ENCODE results near the gene APBA1. TPM values are rescaled to one million over a fixed set of nuclear protein-coding genes. Genes with fewer than 3 reads are reported as not detected.

Gene APBA1
- total and polyA plus RNA-seq, 5 donors from 2014 or later: 0.20 TPM; not detected in 4

DNA sequence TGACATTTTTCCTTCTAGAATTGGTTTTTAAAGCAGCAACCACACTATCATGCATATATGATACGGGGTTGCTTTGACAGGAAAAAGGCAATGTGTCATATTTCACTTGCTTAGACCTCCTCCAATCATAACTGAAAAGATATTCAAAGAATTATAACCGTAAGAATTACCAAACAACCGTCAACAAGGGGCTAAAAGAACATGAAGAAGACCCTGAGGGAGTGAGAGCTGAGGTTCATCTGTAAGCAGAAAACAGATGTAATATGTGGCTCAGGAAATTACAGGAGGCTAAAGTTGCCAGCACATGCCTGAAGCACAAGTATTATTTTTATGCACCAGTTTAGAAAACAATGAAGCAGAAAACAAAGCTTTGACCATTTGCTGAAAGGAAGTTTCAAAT is 78.9 kb downstream of the APBA1 start:
- Histone ChIP-seq H3K4me1 (ENCODE audit: control insufficient read depth, insufficient read depth, low read length, poor library complexity, severe bottlenecking) (no peaks in the 10 kb centered on the region), H3K4me3 (ENCODE audit: low read depth, low read length) (no peak overlapping the region), H3K27ac (ENCODE audit: insufficient read depth, low read length, poor library complexity, severe bottlenecking) (no peak overlapping the region), H3K27me3 (ENCODE audit: control insufficient read depth, insufficient read depth, low read length) (no peaks in the 10 kb centered on the region), H3K9me3 (ENCODE audit: control insufficient read depth in 2 of 2, low read length in 2 of 2) (no peaks in the 10 kb centered on the region), H3K36me3 (ENCODE audit: control insufficient read depth, insufficient read depth, low read length) (no peaks in the 10 kb centered on the region)
- no peaks in the 10 kb centered on the region for H3K36me3 Mint-ChIP-seq
- peaks cover 0 to 5% (median 0%) of the 10 kb centered on the region in 7 donors for H3K9me3 Mint-ChIP-seq
- DNase-seq (no peak), ATAC-seq (ENCODE audit: low read depth in 2 of 2) (no peak)
- peaks cover 14% of the 10 kb centered on the region for H3K27me3 Mint-ChIP-seq
- no peak overlapping the region for H3K4me3 Mint-ChIP-seq
- no peak overlapping the region for H3K27ac Mint-ChIP-seq
- no peaks in the 10 kb centered on the region for H3K4me1 Mint-ChIP-seq

DNA sequence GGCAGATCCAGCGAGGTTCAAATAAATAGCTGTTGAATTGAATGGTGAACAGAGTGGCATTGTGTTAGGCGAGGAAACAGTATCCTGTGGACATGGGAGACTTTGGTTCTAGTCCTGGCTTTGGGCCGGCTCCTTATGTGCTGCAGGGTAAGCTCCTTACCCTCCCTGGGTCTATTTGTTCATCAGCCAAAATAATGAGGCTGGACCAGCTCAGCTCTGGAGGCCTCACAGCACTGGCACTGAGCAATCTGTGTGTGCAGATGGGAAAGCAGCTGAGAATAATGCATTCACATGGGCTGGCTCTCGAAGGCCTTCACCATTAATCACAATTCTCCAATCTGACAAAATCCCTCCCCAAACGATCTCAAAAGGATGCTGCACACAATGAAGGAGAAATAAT is 81.9 kb downstream of the APBA1 start:
- DNase-seq: no peak
- Mint-ChIP-seq H3K4me3 (no peak overlapping the region), H3K9me3 (peaks cover 0 to 5% (median 0%) of the 10 kb centered on the region in 7 donors), H3K27me3 (peaks cover 27% of the 10 kb centered on the region), H3K4me1 (no peaks in the 10 kb centered on the region), H3K27ac (no peak overlapping the region), H3K36me3 (no peaks in the 10 kb centered on the region)
- Histone ChIP-seq H3K36me3 (ENCODE audit: control insufficient read depth, insufficient read depth, low read length) (no peaks in the 10 kb centered on the region), H3K27me3 (ENCODE audit: control insufficient read depth, insufficient read depth, low read length) (no peaks in the 10 kb centered on the region), H3K4me3 (ENCODE audit: low read depth, low read length) (no peak overlapping the region), H3K9me3 (ENCODE audit: control insufficient read depth in 2 of 2, low read length in 2 of 2) (no peaks in the 10 kb centered on the region), H3K4me1 (ENCODE audit: control insufficient read depth, insufficient read depth, low read length, poor library complexity, severe bottlenecking) (no peaks in the 10 kb centered on the region), H3K27ac (ENCODE audit: insufficient read depth, low read length, poor library complexity, severe bottlenecking) (no peak overlapping the region)
- ATAC-seq (ENCODE audit: low read depth in 2 of 2): no peak

DNA sequence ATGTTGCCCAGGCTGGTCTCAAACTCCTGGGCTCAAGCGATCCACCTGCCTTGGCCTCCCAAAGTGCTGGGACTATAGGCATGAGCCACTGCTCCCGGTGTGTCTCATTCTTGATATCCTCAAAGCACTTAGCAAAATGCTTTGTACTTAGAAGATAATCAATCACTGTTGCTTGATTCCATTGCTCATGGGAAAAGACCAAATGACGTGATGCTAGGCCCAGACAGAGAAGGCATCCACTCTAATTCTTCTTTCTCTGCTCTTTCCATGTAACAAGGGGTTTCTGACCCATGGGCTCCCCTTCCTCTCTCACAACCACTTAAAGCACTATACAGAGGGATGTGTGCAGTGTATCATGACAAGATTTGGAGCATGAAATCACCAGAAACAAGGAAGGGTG is 83.0 kb downstream of the APBA1 start:
- DNase-seq (no peak), ATAC-seq (ENCODE audit: low read depth in 2 of 2) (no peak)
- Histone ChIP-seq H3K4me3 (ENCODE audit: low read depth, low read length) (no peak overlapping the region), H3K9me3 (ENCODE audit: control insufficient read depth in 2 of 2, low read length in 2 of 2) (no peaks in the 10 kb centered on the region), H3K27me3 (ENCODE audit: control insufficient read depth, insufficient read depth, low read length) (no peaks in the 10 kb centered on the region), H3K4me1 (ENCODE audit: control insufficient read depth, insufficient read depth, low read length, poor library complexity, severe bottlenecking) (no peaks in the 10 kb centered on the region), H3K27ac (ENCODE audit: insufficient read depth, low read length, poor library complexity, severe bottlenecking) (no peak overlapping the region), H3K36me3 (ENCODE audit: control insufficient read depth, insufficient read depth, low read length) (no peaks in the 10 kb centered on the region)
- Mint-ChIP-seq H3K27ac (no peak overlapping the region), H3K9me3 (peaks cover 0 to 5% (median 0%) of the 10 kb centered on the region in 7 donors), H3K4me3 (no peak overlapping the region), H3K27me3 (peaks cover 28% of the 10 kb centered on the region), H3K4me1 (no peaks in the 10 kb centered on the region), H3K36me3 (no peaks in the 10 kb centered on the region)

DNA sequence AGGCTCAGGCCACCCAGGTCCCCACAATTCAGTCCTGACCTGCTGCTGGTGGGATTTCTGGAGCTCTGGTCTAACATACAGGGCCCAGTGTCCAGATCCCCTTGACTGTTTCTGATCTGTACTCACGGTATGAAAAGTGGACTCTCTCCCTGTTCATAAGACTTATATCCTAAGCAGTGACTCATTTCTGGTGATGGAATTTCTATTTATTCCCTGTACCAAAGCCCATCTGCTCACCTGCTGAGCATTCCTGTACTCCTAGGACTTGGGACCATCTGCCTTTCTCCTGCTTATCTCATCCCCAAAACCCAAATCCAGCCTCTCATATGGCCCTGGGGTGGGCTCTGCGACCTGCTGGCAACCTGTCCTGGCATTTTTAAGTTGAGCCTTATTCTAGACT is 86.6 kb downstream of the APBA1 start:
- H3K27ac Mint-ChIP-seq: no peak overlapping the region
- no peak for DNase-seq
- H3K9me3 Mint-ChIP-seq: no peaks in the 10 kb centered on the region
- Histone ChIP-seq H3K4me3 (ENCODE audit: low read depth, low read length) (no peak overlapping the region), H3K36me3 (ENCODE audit: control insufficient read depth, insufficient read depth, low read length) (no peaks in the 10 kb centered on the region), H3K27me3 (ENCODE audit: control insufficient read depth, insufficient read depth, low read length) (no peaks in the 10 kb centered on the region), H3K4me1 (ENCODE audit: control insufficient read depth, insufficient read depth, low read length, poor library complexity, severe bottlenecking) (no peaks in the 10 kb centered on the region), H3K27ac (ENCODE audit: insufficient read depth, low read length, poor library complexity, severe bottlenecking) (no peak overlapping the region), H3K9me3 (ENCODE audit: control insufficient read depth in 2 of 2, low read length in 2 of 2) (no peaks in the 10 kb centered on the region)
- no peaks in the 10 kb centered on the region for H3K36me3 Mint-ChIP-seq
- H3K4me3 Mint-ChIP-seq: no peak overlapping the region
- no peaks in the 10 kb centered on the region for H3K4me1 Mint-ChIP-seq
- no peak for ATAC-seq (ENCODE audit: low read depth in 2 of 2)
- peaks cover 18% of the 10 kb centered on the region for H3K27me3 Mint-ChIP-seq

DNA sequence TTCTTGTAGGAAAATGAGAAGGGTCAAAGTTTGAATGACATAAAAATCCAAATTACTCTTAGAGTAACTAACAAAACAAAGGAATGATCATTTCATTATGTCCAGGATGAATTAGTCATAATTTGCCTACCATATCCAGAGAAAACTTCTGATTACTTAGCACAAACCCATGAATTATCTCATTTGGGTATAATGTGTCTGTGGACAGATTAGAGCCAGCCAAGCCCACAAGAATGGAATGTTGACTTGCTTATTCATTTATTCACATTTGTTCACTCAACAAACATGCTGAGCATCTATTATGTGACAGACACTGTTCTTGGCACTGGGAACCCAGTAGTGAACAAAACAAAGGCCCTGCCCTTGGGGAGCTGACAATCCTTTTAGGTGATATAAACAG is 87.4 kb downstream of the APBA1 start:
- H3K9me3 ChIP-seq (ENCODE audit: control insufficient read depth in 2 of 2, low read length in 2 of 2): no peaks in the 10 kb centered on the region
- Mint-ChIP-seq H3K4me3 (no peak overlapping the region), H3K36me3 (no peaks in the 10 kb centered on the region), H3K4me1 (no peaks in the 10 kb centered on the region), H3K9me3 (no peaks in the 10 kb centered on the region), H3K27ac (no peak overlapping the region), H3K27me3 (peaks cover 18% of the 10 kb centered on the region)
- no peaks in the 10 kb centered on the region for H3K27me3 ChIP-seq (ENCODE audit: control insufficient read depth, insufficient read depth, low read length)
- DNase-seq: no peak
- no peak overlapping the region for H3K4me3 ChIP-seq (ENCODE audit: low read depth, low read length)
- H3K4me1 ChIP-seq (ENCODE audit: control insufficient read depth, insufficient read depth, low read length, poor library complexity, severe bottlenecking): no peaks in the 10 kb centered on the region
- no peak overlapping the region for H3K27ac ChIP-seq (ENCODE audit: insufficient read depth, low read length, poor library complexity, severe bottlenecking)
- no peaks in the 10 kb centered on the region for H3K36me3 ChIP-seq (ENCODE audit: control insufficient read depth, insufficient read depth, low read length)
- ATAC-seq (ENCODE audit: low read depth in 2 of 2): no peak

DNA sequence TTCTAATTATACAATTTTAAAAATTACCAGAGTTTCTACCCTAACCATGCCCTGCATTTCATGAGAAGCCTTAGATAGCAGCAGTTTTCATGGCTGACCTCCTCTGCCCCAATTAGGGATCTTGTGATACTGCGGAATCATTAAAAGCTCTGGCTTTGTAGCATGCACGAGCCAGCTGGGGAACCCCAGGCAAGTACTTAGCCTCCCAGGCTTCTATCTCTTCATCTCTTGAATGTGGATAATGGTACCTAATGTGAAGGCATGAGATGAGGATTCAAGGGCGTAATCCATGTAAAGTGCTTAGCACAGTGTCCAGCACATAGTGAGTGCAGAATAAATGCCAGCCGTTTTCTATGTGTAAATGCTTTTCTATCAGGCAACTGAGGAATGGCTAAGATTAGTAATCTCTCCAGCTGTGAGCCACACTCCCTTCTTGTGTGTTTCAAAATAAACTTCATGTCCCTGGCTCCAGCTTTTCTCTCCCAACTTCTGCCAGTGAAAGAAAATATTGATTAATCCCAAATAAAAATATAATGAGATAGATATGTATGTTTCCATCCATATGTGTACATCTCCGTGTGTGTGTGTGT is 88.4 kb downstream of the APBA1 start:
- Mint-ChIP-seq H3K27ac (no peak overlapping the region), H3K27me3 (peaks cover 22% of the 10 kb centered on the region), H3K9me3 (no peaks in the 10 kb centered on the region), H3K36me3 (no peaks in the 10 kb centered on the region), H3K4me3 (no peak overlapping the region), H3K4me1 (no peaks in the 10 kb centered on the region)
- Histone ChIP-seq H3K9me3 (ENCODE audit: control insufficient read depth in 2 of 2, low read length in 2 of 2) (no peaks in the 10 kb centered on the region), H3K4me3 (ENCODE audit: low read depth, low read length) (no peak overlapping the region), H3K4me1 (ENCODE audit: control insufficient read depth, insufficient read depth, low read length, poor library complexity, severe bottlenecking) (no peaks in the 10 kb centered on the region), H3K36me3 (ENCODE audit: control insufficient read depth, insufficient read depth, low read length) (no peaks in the 10 kb centered on the region), H3K27ac (ENCODE audit: insufficient read depth, low read length, poor library complexity, severe bottlenecking) (no peak overlapping the region), H3K27me3 (ENCODE audit: control insufficient read depth, insufficient read depth, low read length) (no peaks in the 10 kb centered on the region)
- no peak for ATAC-seq (ENCODE audit: low read depth in 2 of 2)
- no peak for DNase-seq

DNA sequence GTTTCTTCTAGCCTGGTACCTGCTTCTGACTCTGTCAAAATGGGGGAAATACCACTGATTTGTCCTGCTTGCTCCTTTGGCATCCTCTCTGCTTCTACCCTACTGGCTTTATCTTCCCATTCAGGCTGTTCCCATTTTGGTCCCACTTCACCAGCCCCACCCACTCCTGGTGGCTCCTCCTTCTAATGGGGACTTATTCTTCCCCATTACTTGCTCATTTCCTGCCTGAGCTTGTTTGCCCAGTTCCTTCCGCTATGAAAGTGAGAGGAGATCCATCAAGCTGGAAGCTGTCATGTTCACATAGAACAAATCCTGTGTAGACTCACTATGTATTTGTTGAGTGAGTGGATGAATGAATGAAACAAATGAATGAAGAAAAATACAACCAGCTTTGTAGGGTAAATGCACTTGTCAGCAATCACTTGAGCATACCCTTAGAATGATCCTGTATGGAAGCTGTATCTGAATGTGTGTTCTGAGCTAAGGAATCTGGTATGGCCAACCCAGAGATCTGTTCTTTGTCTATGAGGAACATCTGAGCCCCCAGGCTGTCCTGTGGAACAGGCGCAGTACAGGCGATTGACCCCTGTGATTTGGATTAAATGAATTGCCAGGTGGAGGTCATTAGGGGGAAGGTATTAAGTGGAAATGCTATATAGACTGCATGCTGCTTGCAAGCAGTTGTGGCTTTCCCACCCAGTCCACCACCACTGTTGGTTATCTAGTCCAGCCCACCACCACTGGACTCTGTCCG is 89.5 kb downstream of the APBA1 start:
- H3K27me3 Mint-ChIP-seq: peaks cover 23% of the 10 kb centered on the region

DNA sequence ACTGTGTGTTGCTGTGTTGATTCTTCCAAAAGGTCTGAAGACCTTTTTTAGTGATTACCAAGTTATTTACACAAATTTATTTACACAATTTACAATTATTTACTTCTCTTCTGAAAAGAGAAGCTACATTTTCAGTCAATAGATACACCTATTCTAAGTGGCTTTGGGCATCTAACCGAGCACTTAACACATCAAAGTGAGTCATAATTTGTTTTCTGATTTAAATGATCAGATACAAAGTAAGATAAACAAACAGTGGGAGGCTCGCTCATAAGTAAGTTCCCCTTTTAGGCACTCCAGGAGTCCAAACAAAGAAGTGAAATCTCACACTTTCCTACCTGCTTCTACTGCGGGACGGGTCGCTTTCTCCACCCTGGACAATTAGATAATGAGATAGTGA is 90.2 kb downstream of the APBA1 start:
- no peaks in the 10 kb centered on the region for H3K36me3 Mint-ChIP-seq
- peaks cover 23% of the 10 kb centered on the region for H3K27me3 Mint-ChIP-seq
- Histone ChIP-seq H3K36me3 (ENCODE audit: control insufficient read depth, insufficient read depth, low read length) (no peaks in the 10 kb centered on the region), H3K4me1 (ENCODE audit: control insufficient read depth, insufficient read depth, low read length, poor library complexity, severe bottlenecking) (no peaks in the 10 kb centered on the region), H3K9me3 (ENCODE audit: control insufficient read depth in 2 of 2, low read length in 2 of 2) (no peaks in the 10 kb centered on the region), H3K27ac (ENCODE audit: insufficient read depth, low read length, poor library complexity, severe bottlenecking) (no peak overlapping the region), H3K27me3 (ENCODE audit: control insufficient read depth, insufficient read depth, low read length) (peaks cover 1% of the 10 kb centered on the region), H3K4me3 (ENCODE audit: low read depth, low read length) (no peak overlapping the region)
- ATAC-seq (ENCODE audit: low read depth in 2 of 2) (no peak), DNase-seq (no peak)
- H3K27ac Mint-ChIP-seq: peak overlapping the region in 1 of 3 donors; percentile 26
- H3K9me3 Mint-ChIP-seq: no peaks in the 10 kb centered on the region
- no peak overlapping the region for H3K4me3 Mint-ChIP-seq
- no peaks in the 10 kb centered on the region for H3K4me1 Mint-ChIP-seq

More for the DNA sequence above, 89.5 kb downstream of the APBA1 start:
- ATAC-seq (ENCODE audit: low read depth in 2 of 2): no peak
- no peaks in the 10 kb centered on the region for H3K9me3 ChIP-seq (ENCODE audit: control insufficient read depth in 2 of 2, low read length in 2 of 2)
- no peak overlapping the region for H3K4me3 ChIP-seq (ENCODE audit: low read depth, low read length)
- H3K27me3 ChIP-seq (ENCODE audit: control insufficient read depth, insufficient read depth, low read length): peaks cover 1% of the 10 kb centered on the region
- H3K36me3 Mint-ChIP-seq: no peaks in the 10 kb centered on the region
- peak overlapping the region in 1 of 3 donors; percentile 26 for H3K27ac Mint-ChIP-seq
- H3K4me1 Mint-ChIP-seq: no peaks in the 10 kb centered on the region
- DNase-seq: no peak
- no peak overlapping the region for H3K4me3 Mint-ChIP-seq
- H3K9me3 Mint-ChIP-seq: no peaks in the 10 kb centered on the region
- no peaks in the 10 kb centered on the region for H3K36me3 ChIP-seq (ENCODE audit: control insufficient read depth, insufficient read depth, low read length)
- no peak overlapping the region for H3K27ac ChIP-seq (ENCODE audit: insufficient read depth, low read length, poor library complexity, severe bottlenecking)
- H3K4me1 ChIP-seq (ENCODE audit: control insufficient read depth, insufficient read depth, low read length, poor library complexity, severe bottlenecking): no peaks in the 10 kb centered on the region

Measured in CD4-positive, CD25-positive, alpha-beta regulatory T cell (primary cell).